Small intestine (tissue), 7 donors: ENCODE measurements around the gene SLC23A2. TPM values are rescaled to one million over a fixed set of nuclear protein-coding genes. Genes with fewer than 3 reads are reported as not detected.

Source experiments
- DNase-seq, 2 donors: peaks; one replicate each; pipeline versions ENCODE4 v3.0.0 to v3.0.0-alpha.2; 2013
- FAIRE-seq: peaks from 2 replicates; lab custom pipeline; 2012; peaks lifted over from hg19 to GRCh38; lab: Jason Lieb, UNC
- H3K27ac ChIP-seq, 3 donors: one replicate each; pipeline ENCODE4 v1.5.1; 2013; ENCODE audit warnings: low read length in 2 of 3, mild to moderate bottlenecking in 2 of 3, control low read depth in 1 of 3, inconsistent platforms in 1 of 3, low read depth in 1 of 3, moderate library complexity in 1 of 3
- H3K27me3 ChIP-seq, 3 donors: one replicate each; pipeline ENCODE4 v1.6.1; 2013; ENCODE audit warnings: low read length in 3 of 3, inconsistent platforms in 1 of 3; ENCODE audit not compliant: control insufficient read depth in 3 of 3, insufficient read depth in 3 of 3
- H3K36me3 ChIP-seq, 3 donors: one replicate each; pipeline ENCODE4 v1.6.1; 2013; ENCODE audit warnings: low read length in 3 of 3, inconsistent platforms in 1 of 3, low read depth in 1 of 3, mild to moderate bottlenecking in 1 of 3, moderate library complexity in 1 of 3; ENCODE audit not compliant: control insufficient read depth in 3 of 3, insufficient read depth in 2 of 3
- H3K4me1 ChIP-seq, 3 donors: one replicate each; pipeline ENCODE4 v1.6.1; 2013; ENCODE audit warnings: low read length in 2 of 3, inconsistent platforms in 1 of 3, low read depth in 1 of 3, mild to moderate bottlenecking in 1 of 3, moderate library complexity in 1 of 3; ENCODE audit not compliant: control insufficient read depth in 3 of 3, insufficient read depth in 2 of 3
- H3K4me3 ChIP-seq, 3 donors: one replicate each; pipeline ENCODE4 v1.5.1; 2013; ENCODE audit warnings: low read length in 3 of 3, control low read depth in 1 of 3, inconsistent platforms in 1 of 3, low read depth in 1 of 3, mild to moderate bottlenecking in 1 of 3, moderate library complexity in 1 of 3
- H3K9me3 ChIP-seq, 2 donors: one replicate each; pipeline ENCODE4 v1.6.1; 2013; ENCODE audit warnings: low read depth in 1 of 2, low read length in 1 of 2; ENCODE audit not compliant: control insufficient read depth in 2 of 2, insufficient read depth in 1 of 2
- WGBS, 3 donors: extraction: QIAGEN DNeasy Blood & Tissue Kit; methylation state at CpG; one replicate each; pipeline ENCODE4 v1.1.7; 2013; 5-methylcytosine and 5-hydroxymethylcytosine counted together
- polyA plus RNA-seq, 4 donors: library from polyadenylated mRNA; stranded (reverse) in 3 of 4; unstranded in 1 of 4; fragments of 200-250 nt in 3 of 4; fragments of 120-200 nt in 1 of 4; gene quantifications; one replicate each; pipeline versions ENCODE4 v1.2.1 to v1.2.3, GENCODE V29; 2013
- donor health status: healthy with polysubstance abuse.
- donor health status: control.
- donor health status: control.
- donor health status: Bipolar disorder and iron deficiency.
- donor health status: healthy.

The SLC23A2 gene
- polyA plus RNA-seq, 4 donors: 1.4 to 8.2 (median 4.3) TPM

- 94 to 97% (median 95%) methylated on average over 6 of the region's 6 CpGs for WGBS, 3 donors
- Histone ChIP-seq H3K27ac (no peak overlapping the region), H3K27me3 (no peaks in the 10 kb centered on the region), H3K36me3 (peaks cover 0 to 4% (median 0%) of the 10 kb centered on the region in 3 donors), H3K4me3 (no peak overlapping the region), H3K4me1 (no peaks in the 10 kb centered on the region), H3K9me3 (no peaks in the 10 kb centered on the region)
- DNase-seq (no peak), FAIRE-seq (no peak)
Observed at GRCh38 chr20:4920131-4920530, 81.2 kb downstream of the SLC23A2 start.

GRCh38 chr20:4919047-4919704 lies 82.1 kb downstream of the SLC23A2 start:
- Histone ChIP-seq H3K9me3 (no peaks in the 10 kb centered on the region), H3K27ac (no peak overlapping the region), H3K4me3 (no peak overlapping the region), H3K27me3 (no peaks in the 10 kb centered on the region), H3K4me1 (no peaks in the 10 kb centered on the region), H3K36me3 (peaks cover 0 to 4% (median 0%) of the 10 kb centered on the region in 3 donors)
- FAIRE-seq (no peak), DNase-seq (no peak)
- 60 to 83% (median 63%) methylated on average over 9 of the region's 9 CpGs for WGBS, 3 donors

GRCh38 chr20:4918473-4918872 lies 82.8 kb downstream of the SLC23A2 start:
- no peak for FAIRE-seq
- Histone ChIP-seq H3K9me3 (no peaks in the 10 kb centered on the region), H3K27ac (no peak overlapping the region), H3K4me3 (no peak overlapping the region), H3K36me3 (peaks cover 0 to 4% (median 0%) of the 10 kb centered on the region in 3 donors), H3K27me3 (no peaks in the 10 kb centered on the region), H3K4me1 (no peaks in the 10 kb centered on the region)
- no peak for DNase-seq
- WGBS, 3 donors: 89 to 92% (median 92%) methylated on average over 6 of the region's 6 CpGs

- peaks cover 0 to 12% (median 0%) of the 10 kb centered on the region in 3 donors for H3K36me3 ChIP-seq
- H3K4me3 ChIP-seq: no peak overlapping the region
- no peaks in the 10 kb centered on the region for H3K4me1 ChIP-seq
- H3K9me3 ChIP-seq: no peaks in the 10 kb centered on the region
- no peak overlapping the region for H3K27ac ChIP-seq
- WGBS, 3 donors: 79 to 82% (median 80%) methylated on average over 8 of the region's 8 CpGs
- DNase-seq (no peak), FAIRE-seq (no peak)
- no peaks in the 10 kb centered on the region for H3K27me3 ChIP-seq
Observed at GRCh38 chr20:4916971-4917881, 84.1 kb downstream of the SLC23A2 start.

- Histone ChIP-seq H3K4me1 (no peaks in the 10 kb centered on the region), H3K36me3 (peaks cover 0 to 7% (median 0%) of the 10 kb centered on the region in 3 donors), H3K27ac (no peak overlapping the region), H3K4me3 (no peak overlapping the region), H3K9me3 (no peaks in the 10 kb centered on the region), H3K27me3 (no peaks in the 10 kb centered on the region)
- no peak for FAIRE-seq
- no peak for DNase-seq
- WGBS, 3 donors: 87 to 96% (median 96%) methylated on average over 7 of the region's 7 CpGs
Observed at GRCh38 chr20:4913147-4913546, 88.2 kb downstream of the SLC23A2 start.

- Histone ChIP-seq H3K36me3 (peaks cover 0 to 7% (median 0%) of the 10 kb centered on the region in 3 donors), H3K27me3 (no peaks in the 10 kb centered on the region), H3K27ac (no peak overlapping the region), H3K4me1 (no peaks in the 10 kb centered on the region), H3K4me3 (no peak overlapping the region), H3K9me3 (no peaks in the 10 kb centered on the region)
- DNase-seq: no peak
- no peak for FAIRE-seq
- WGBS, 3 donors: 95 to 96% (median 95%) methylated on average over 15 of the region's 15 CpGs
Observed at GRCh38 chr20:4912380-4913142, 88.7 kb downstream of the SLC23A2 start.

GRCh38 chr20:4910951-4911350 lies 90.4 kb downstream of the SLC23A2 start:
- WGBS, 3 donors: 83 to 98% (median 94%) methylated on average over 5 of the region's 5 CpGs
- Histone ChIP-seq H3K4me3 (no peak overlapping the region), H3K4me1 (no peaks in the 10 kb centered on the region), H3K36me3 (peaks cover 0 to 7% (median 0%) of the 10 kb centered on the region in 3 donors), H3K27ac (no peak overlapping the region), H3K27me3 (no peaks in the 10 kb centered on the region), H3K9me3 (no peaks in the 10 kb centered on the region)
- FAIRE-seq: no peak
- no peak for DNase-seq

GRCh38 chr20:4905613-4906012 lies 95.7 kb downstream of the SLC23A2 start:
- H3K4me1 ChIP-seq: no peaks in the 10 kb centered on the region
- H3K36me3 ChIP-seq: peaks cover 0 to 10% (median 0%) of the 10 kb centered on the region in 3 donors
- no peak overlapping the region for H3K4me3 ChIP-seq
- WGBS, 3 donors: 72 to 76% (median 74%) methylated on average over 4 of the region's 4 CpGs
- no peak for DNase-seq
- no peak overlapping the region for H3K27ac ChIP-seq
- H3K9me3 ChIP-seq: peaks cover 0 to 6% of the 10 kb centered on the region in 2 donors
- FAIRE-seq: no peak
- H3K27me3 ChIP-seq: no peaks in the 10 kb centered on the region
